A549 (cell line): ENCODE measurements around the gene PRDX2. TPM values are rescaled to one million over a fixed set of nuclear protein-coding genes. Genes with fewer than 3 reads are reported as not detected.

ENCODE experiments used
- ATAC-seq, 2 experiments: fragments of 200-7000 bp in 1 of 2; fragments of >200 bp in 1 of 2; cut with Nextera tagmentation in 1 of 2; cut with Tn5 transposase in 1 of 2; 3 replicates each; pipeline versions ENCODE4 v1.8.0 to v1.9.1; 2018 to 2020; ENCODE audit warnings: mild to moderate bottlenecking in 1 of 2, moderate library complexity in 1 of 2
- CTCF ChIA-PET: fragments of 300-600 bp; sonication (Branson Sonifier 250); formaldehyde crosslinking; extraction: SDS; loops from one replicate; lab custom pipeline; 2021; ENCODE audit warnings: antibody characterized with exemption, inconsistent platforms; lab: Yijun Ruan, JAX
- POLR2A ChIA-PET: fragments of 350-600 bp; formaldehyde crosslinking; extraction: SDS; loops from one replicate; lab custom pipeline; 2021; ENCODE audit warnings: antibody characterized with exemption, inconsistent platforms; lab: Yijun Ruan, JAX
- DNase-seq, 2 experiments: peaks; one replicate each; pipeline versions ENCODE4 v3.0.0 to v3.0.0-alpha.2; 2011 to 2016; ENCODE audit warnings: low read depth in 1 of 2, low spot score in 1 of 2
- FAIRE-seq: peaks from 2 replicates; lab custom pipeline; 2011; peaks lifted over from hg19 to GRCh38; lab: Jason Lieb, UNC
- H3K27ac ChIP-seq, 2 experiments: fragments of >200 bp; sonication (Bioruptor Twin); formaldehyde crosslinking; 3 replicates each; pipeline ENCODE4 v1.5.1; 2016 to 2017
- H3K4me1 ChIP-seq: fragments of >200 bp; sonication (Bioruptor Twin); formaldehyde crosslinking; 3 replicates; pipeline ENCODE4 v1.6.1; 2016
- H3K4me2 ChIP-seq: fragments of >200 bp; sonication (Bioruptor Twin); formaldehyde crosslinking; 3 replicates; pipeline ENCODE4 v1.6.1; 2016
- H3K4me3 ChIP-seq: fragments of >200 bp; sonication (Bioruptor Twin); formaldehyde crosslinking; 3 replicates; pipeline ENCODE4 v1.5.1; 2016
- H3K9me3 ChIP-seq: fragments of >200 bp; sonication (Bioruptor Twin); formaldehyde crosslinking; 3 replicates; pipeline ENCODE4 v1.6.1; 2016
- EP300 ChIP-seq, 2 experiments: fragments of >200 bp; sonication (Bioruptor Twin); formaldehyde crosslinking; IDR thresholded peaks; 2 replicates in 1 of 2; 3 replicates in 1 of 2; pipeline ENCODE4 v1.6.1; 2016 to 2017
- ESRRA ChIP-seq: fragments of 150-350 bp; IDR thresholded peaks from 2 replicates; pipeline ENCODE4 v1.6.1; 2014; ENCODE audit warnings: mild to moderate bottlenecking, low read length, borderline replicate concordance
- FOSB ChIP-seq: fragments of 250-450 bp; sonication (Bioruptor Pico); IDR thresholded peaks from 2 replicates; pipeline ENCODE4 v1.5.0; 2020; ENCODE audit warnings: mild to moderate bottlenecking, moderate library complexity
- FOSL2 ChIP-seq, 2 experiments: fragments of 450-650 bp in 1 of 2; fragments of >200 bp in 1 of 2; sonication (Bioruptor Twin) in 1 of 2; formaldehyde crosslinking; IDR thresholded peaks; 2 replicates each; pipeline versions ENCODE4 v1.5.0 to v1.6.1; 2016 to 2020; ENCODE audit warnings: mild to moderate bottlenecking in 1 of 2, moderate library complexity in 1 of 2
- FOXS1 ChIP-seq: fragments of 250-450 bp; sonication (Bioruptor Pico); IDR thresholded peaks from 2 replicates; pipeline ENCODE4 v1.5.0; 2020; ENCODE audit warnings: mild to moderate bottlenecking, moderate library complexity
- HDAC2 ChIP-seq: fragments of 200-600 bp; sonication (generic); IDR thresholded peaks from 2 replicates; pipeline ENCODE4 v1.6.1; 2016
- HEYL ChIP-seq: fragments of 250-450 bp; sonication (Bioruptor Pico); IDR thresholded peaks from 2 replicates; pipeline ENCODE4 v1.8.0; 2021; ENCODE audit warnings: mild to moderate bottlenecking, moderate library complexity
- HMGXB4 ChIP-seq: fragments of 250-450 bp; sonication (Bioruptor Pico); IDR thresholded peaks from 2 replicates; pipeline ENCODE4 v1.5.0; 2021; ENCODE audit warnings: mild to moderate bottlenecking, moderate library complexity, borderline replicate concordance
- HOXB5 ChIP-seq: fragments of 250-450 bp; sonication (Bioruptor Pico); IDR thresholded peaks from 2 replicates; pipeline ENCODE4 v1.5.0; 2020; ENCODE audit warnings: mild to moderate bottlenecking, moderate library complexity
- JUN ChIP-seq, 2 experiments: fragments of >200 bp; sonication (Bioruptor Twin); formaldehyde crosslinking; IDR thresholded peaks; 2 replicates in 1 of 2; 3 replicates in 1 of 2; pipeline ENCODE4 v1.6.1; 2016 to 2017
- MYC ChIP-seq: IDR thresholded peaks from 2 replicates; pipeline ENCODE4 v1.6.1; 2012; ENCODE audit warnings: mild to moderate bottlenecking, inconsistent platforms, low read length, improper control_type of control experiment, borderline replicate concordance
- NFE2L2 ChIP-seq: fragments of 150-350 bp; conservative IDR thresholded peaks from 2 replicates; pipeline ENCODE4 v1.6.1; 2014; ENCODE audit warnings: low read length
- NPAS2 ChIP-seq: fragments of 250-450 bp; sonication (Bioruptor Pico); IDR thresholded peaks from 2 replicates; pipeline ENCODE4 v1.8.0; 2022; ENCODE audit warnings: mild to moderate bottlenecking, moderate library complexity, borderline replicate concordance
- NR3C1 ChIP-seq: fragments of >200 bp; sonication (Bioruptor Twin); formaldehyde crosslinking; IDR thresholded peaks from 3 replicates; pipeline ENCODE4 v1.6.1; 2017
- RAD21 ChIP-seq, 2 experiments: fragments of >200 bp in 1 of 2; sonication (Bioruptor Twin) in 1 of 2; formaldehyde crosslinking in 1 of 2; IDR thresholded peaks in 1 of 2; conservative IDR thresholded peaks in 1 of 2; 2 replicates in 1 of 2; 3 replicates in 1 of 2; pipeline ENCODE4 v1.6.1; 2012 to 2018; ENCODE audit warnings: inconsistent platforms in 1 of 2
- REST ChIP-seq: fragments of 200-600 bp; sonication (generic); IDR thresholded peaks from 2 replicates; pipeline ENCODE4 v1.6.1; 2016; ENCODE audit warnings: antibody characterized with exemption, mild to moderate bottlenecking, moderate library complexity
- RNF2 ChIP-seq: fragments of 200-600 bp; sonication (generic); IDR thresholded peaks from 2 replicates; pipeline ENCODE4 v1.6.1; 2016; ENCODE audit warnings: low read depth, mild to moderate bottlenecking, antibody characterized with exemption, moderate library complexity, borderline replicate concordance
- TFCP2L1 ChIP-seq: fragments of 250-450 bp; sonication (Bioruptor Pico); IDR thresholded peaks from 2 replicates; pipeline ENCODE4 v1.5.0; 2021; ENCODE audit warnings: mild to moderate bottlenecking
- TP53 ChIP-seq: fragments of 250-450 bp; sonication (Bioruptor Pico); IDR thresholded peaks from 2 replicates; pipeline ENCODE4 v1.5.0; 2021; ENCODE audit warnings: mild to moderate bottlenecking, moderate library complexity
- ZC3H11A ChIP-seq: fragments of 450-650 bp; IDR thresholded peaks from 2 replicates; pipeline ENCODE4 v1.6.1; 2014; ENCODE audit warnings: antibody characterized with exemption, mild to moderate bottlenecking
- ZSCAN20 ChIP-seq: fragments of 250-450 bp; sonication (Bioruptor Pico); IDR thresholded peaks from 2 replicates; pipeline ENCODE4 v1.8.0; 2022; ENCODE audit warnings: mild to moderate bottlenecking, moderate library complexity
- WGBS: methylation state at CpG from one replicate; pipeline ENCODE4 v1.1.6; 2017; ENCODE audit errors: missing lambda C conversion rate; 5-methylcytosine and 5-hydroxymethylcytosine counted together
- polyA plus RNA-seq, 4 experiments: library from polyadenylated mRNA; depleted of rRNA in 3 of 4; stranded (reverse); fragments of >200 nt; fragmentation: RNase III in 1 of 4; extraction: RNeasy Plus Mini Kit Qiagen cat#74134 plus additional on column Dnase treatment in 1 of 4; gene quantifications; 2 replicates in 3 of 4; 3 replicates in 1 of 4; pipeline ENCODE4 v1.2.3, GENCODE V29; 2011 to 2017
- TF ChIP-seq, protein P1 (sequence below): fragments of >200 bp; sonication (Bioruptor Twin); formaldehyde crosslinking; IDR thresholded peaks from 3 replicates; pipeline ENCODE4 v1.6.1; 2016
- TF ChIP-seq, protein P2 (sequence below): IDR thresholded peaks from 2 replicates; pipeline ENCODE4 v1.6.1; 2012; ENCODE audit warnings: low read depth, borderline replicate concordance

The PRDX2 gene
- polyA plus RNA-seq, 2 of the 4 experiments (the other 2 are of a cell fraction): 0.57 to 0.84 TPM

- no peak for TF ChIP-seq ESRRA
- no peak for TF ChIP-seq FOXS1 (CRISPR knock-in tag)
- no peak for TF ChIP-seq FOSB
- no peak for TF ChIP-seq ZSCAN20 (CRISPR knock-in tag)
- TF ChIP-seq RAD21 (conservative IDR thresholded peaks at IDR 0.05 in 1 of 2, IDR thresholded peaks at IDR 0.05 in 1 of 2): no peak
- no peak for TF ChIP-seq TFCP2L1 (CRISPR knock-in tag)
- no peak for TF ChIP-seq NFE2L2
- TF ChIP-seq, protein P1, sequence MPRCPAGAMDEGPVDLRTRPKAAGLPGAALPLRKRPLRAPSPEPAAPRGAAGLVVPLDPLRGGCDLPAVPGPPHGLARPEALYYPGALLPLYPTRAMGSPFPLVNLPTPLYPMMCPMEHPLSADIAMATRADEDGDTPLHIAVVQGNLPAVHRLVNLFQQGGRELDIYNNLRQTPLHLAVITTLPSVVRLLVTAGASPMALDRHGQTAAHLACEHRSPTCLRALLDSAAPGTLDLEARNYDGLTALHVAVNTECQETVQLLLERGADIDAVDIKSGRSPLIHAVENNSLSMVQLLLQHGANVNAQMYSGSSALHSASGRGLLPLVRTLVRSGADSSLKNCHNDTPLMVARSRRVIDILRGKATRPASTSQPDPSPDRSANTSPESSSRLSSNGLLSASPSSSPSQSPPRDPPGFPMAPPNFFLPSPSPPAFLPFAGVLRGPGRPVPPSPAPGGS: no peak
- no peak for TF ChIP-seq HEYL (CRISPR knock-in tag)
- TF ChIP-seq, protein P2, sequence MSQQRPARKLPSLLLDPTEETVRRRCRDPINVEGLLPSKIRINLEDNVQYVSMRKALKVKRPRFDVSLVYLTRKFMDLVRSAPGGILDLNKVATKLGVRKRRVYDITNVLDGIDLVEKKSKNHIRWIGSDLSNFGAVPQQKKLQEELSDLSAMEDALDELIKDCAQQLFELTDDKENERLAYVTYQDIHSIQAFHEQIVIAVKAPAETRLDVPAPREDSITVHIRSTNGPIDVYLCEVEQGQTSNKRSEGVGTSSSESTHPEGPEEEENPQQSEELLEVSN: no peak
- no peak for TF ChIP-seq HMGXB4 (CRISPR knock-in tag)
- TF ChIP-seq HDAC2: no peak
- TF ChIP-seq NR3C1: no peak
- TF ChIP-seq EP300 (IDR thresholded peaks at IDR 0.05): no peak
- no peak for TF ChIP-seq TP53 (CRISPR knock-in tag)
- no peak for TF ChIP-seq JUN (IDR thresholded peaks at IDR 0.05)
- no peak for TF ChIP-seq FOSL2 (IDR thresholded peaks at IDR 0.05)
- TF ChIP-seq FOSL2 (CRISPR knock-in tag; IDR thresholded peaks at IDR 0.05): no peak
- TF ChIP-seq MYC: no peak
- TF ChIP-seq, all 56 proteins: peak for 0
Observed at GRCh38 chr19:12802267-12803106, 887 bp upstream of the PRDX2 start.

GRCh38 chr19:12800923-12801465 is 606 bp downstream of the PRDX2 start:
- Histone ChIP-seq H3K4me1 (peaks cover 4% of the 10 kb centered on the region), H3K9me3 (no peaks in the 10 kb centered on the region), H3K4me2 (no peak overlapping the region), H3K4me3 (no peak overlapping the region), H3K27ac (no peak overlapping the region)
- 94% methylated on average over 17 of the region's 38 CpGs for WGBS
- no peak for ATAC-seq
- no peak for FAIRE-seq
- DNase-seq: no peak
- CTCF ChIA-PET: interaction anchor here (17.4 kb wide), 1 partner anchor 34 kb away, joined by 901 read pairs; the partner anchor contains the start of gene HOOK2
- POLR2A ChIA-PET: no interaction called here
- TF ChIP-seq ZSCAN20 (CRISPR knock-in tag): no peak
- no peak for TF ChIP-seq REST
- TF ChIP-seq NPAS2 (CRISPR knock-in tag): no peak
- TF ChIP-seq ZC3H11A: no peak
- TF ChIP-seq HMGXB4 (CRISPR knock-in tag): no peak
- no peak for TF ChIP-seq RAD21 (conservative IDR thresholded peaks at IDR 0.05 in 1 of 2, IDR thresholded peaks at IDR 0.05 in 1 of 2)
- no peak for TF ChIP-seq RNF2
- TF ChIP-seq HEYL (CRISPR knock-in tag): no peak
- no peak for TF ChIP-seq HOXB5 (CRISPR knock-in tag)
- no peak for TF ChIP-seq JUN (IDR thresholded peaks at IDR 0.05)

More at GRCh38 chr19:12802267-12803106, 887 bp upstream of the PRDX2 start:
- ChIA-PET CTCF (interaction anchor here (1.0 to 17.4 kb wide), 3 partner anchors 35 to 45 kb away, joined by 3 to 901 read pairs (median 5); partner anchors contain the start of gene HOOK2), POLR2A (interaction anchor here (1.3 kb wide), 1 partner anchor 36 kb away, joined by 3 read pairs; no protein-coding TSS in a partner anchor)
- no peaks in the 10 kb centered on the region for H3K4me1 ChIP-seq
- no peaks in the 10 kb centered on the region for H3K9me3 ChIP-seq
- H3K27ac ChIP-seq: no peak overlapping the region
- DNase-seq (no peak), ATAC-seq (no peak), FAIRE-seq (no peak)
- H3K4me3 ChIP-seq: no peak overlapping the region
- no peak overlapping the region for H3K4me2 ChIP-seq
- 77% methylated on average over 21 of the region's 22 CpGs for WGBS
